ENCODE measurements around the gene FGF14. TPM values are rescaled to one million over a fixed set of nuclear protein-coding genes. Genes with fewer than 3 reads are reported as not detected.

Gene FGF14
- polyA plus RNA-seq, 1 of the 3 experiments (the other 2 are of a cell fraction) = 0.20 TPM

- TF ChIP-seq EP300 (IDR thresholded peaks at IDR 0.05; ENCODE audit: borderline replicate concordance in 1 of 2, low read depth in 1 of 2, low read length in 1 of 2) = no peak
- no peak for TF ChIP-seq TCF12 (IDR thresholded peaks at IDR 0.05)
- no peak for TF ChIP-seq POLR2AphosphoS5 (IDR thresholded peaks at IDR 0.05; ENCODE audit: low read depth, low read length)
- no peak for TF ChIP-seq FOXJ3 (CRISPR knock-in tag; IDR thresholded peaks at IDR 0.05)
- TF ChIP-seq GABPA (IDR thresholded peaks at IDR 0.05; ENCODE audit: low read depth) = no peak
- TF ChIP-seq CTCF (IDR thresholded peaks at IDR 0.05) = no peak
- no peak for TF ChIP-seq FOXM1 (IDR thresholded peaks at IDR 0.05; ENCODE audit: low read depth)
- TF ChIP-seq, protein P1, sequence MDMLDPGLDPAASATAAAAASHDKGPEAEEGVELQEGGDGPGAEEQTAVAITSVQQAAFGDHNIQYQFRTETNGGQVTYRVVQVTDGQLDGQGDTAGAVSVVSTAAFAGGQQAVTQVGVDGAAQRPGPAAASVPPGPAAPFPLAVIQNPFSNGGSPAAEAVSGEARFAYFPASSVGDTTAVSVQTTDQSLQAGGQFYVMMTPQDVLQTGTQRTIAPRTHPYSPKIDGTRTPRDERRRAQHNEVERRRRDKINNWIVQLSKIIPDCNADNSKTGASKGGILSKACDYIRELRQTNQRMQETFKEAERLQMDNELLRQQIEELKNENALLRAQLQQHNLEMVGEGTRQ (IDR thresholded peaks at IDR 0.05; ENCODE audit: borderline replicate concordance, low read depth, low read length) = no peak
- TF ChIP-seq FOSL2 (IDR thresholded peaks at IDR 0.05; ENCODE audit: borderline replicate concordance, low read depth) = no peak
- TF ChIP-seq IRF3 (IDR thresholded peaks at IDR 0.05; ENCODE audit: low read depth, low read length) = no peak
- no peak for TF ChIP-seq NFIC (IDR thresholded peaks at IDR 0.05; ENCODE audit: borderline replicate concordance)
- TF ChIP-seq TAF1 (IDR thresholded peaks at IDR 0.05; ENCODE audit: borderline replicate concordance, low read depth, low read length) = no peak
- no peak for DNase-seq
- Histone ChIP-seq H3K9me3 (no peaks in the 10 kb centered on the region), H3K4me1 (ENCODE audit: control insufficient read depth in 1 of 2, insufficient read depth in 2 of 2, low read depth in 1 of 2, low read length in 1 of 2) (peaks cover 0 to 35% of the 10 kb centered on the region in 2 experiments; a peak in 2 of 4 replicates), H3K9me2 (no peaks in the 10 kb centered on the region), H3K4me3 (ENCODE audit: low read depth in 2 of 2, low read length in 1 of 2) (no peak overlapping the region), H3K27ac (ENCODE audit: low read depth in 2 of 2, low read length in 1 of 2) (peak overlapping the region in 1 of 2 experiments; percentile 11; a peak in 1 of 4 replicates), H3K36me3 (replicated peaks in 1 of 2; ENCODE audit: control insufficient read depth in 1 of 2, insufficient read depth in 2 of 2, low read length in 1 of 2) (no peaks in the 10 kb centered on the region), H4K20me1 (ENCODE audit: insufficient read depth) (no peaks in the 10 kb centered on the region), H2AFZ (ENCODE audit: low read depth) (no peak overlapping the region), H3K79me2 (ENCODE audit: insufficient read depth) (no peaks in the 10 kb centered on the region), H3F3A (replicated peaks; ENCODE audit: insufficient read depth) (no peaks in the 10 kb centered on the region), H3K4me2 (no peak overlapping the region), H3K27me3 (ENCODE audit: insufficient read depth) (no peaks in the 10 kb centered on the region), H3K9ac (no peak overlapping the region)
- 71% methylated on average over 7 of the region's 7 CpGs for WGBS (ENCODE audit: low lambda C conversion rate)
- ChIA-PET POLR2A (no interaction called here), CTCF (interaction anchor here (1.1 kb wide), 1 partner anchor 320 kb away, joined by 3 read pairs; no protein-coding TSS in a partner anchor)
Observed at GRCh38 chr13:102236341-102236740, 165.5 kb downstream of the FGF14 start.

DNA sequence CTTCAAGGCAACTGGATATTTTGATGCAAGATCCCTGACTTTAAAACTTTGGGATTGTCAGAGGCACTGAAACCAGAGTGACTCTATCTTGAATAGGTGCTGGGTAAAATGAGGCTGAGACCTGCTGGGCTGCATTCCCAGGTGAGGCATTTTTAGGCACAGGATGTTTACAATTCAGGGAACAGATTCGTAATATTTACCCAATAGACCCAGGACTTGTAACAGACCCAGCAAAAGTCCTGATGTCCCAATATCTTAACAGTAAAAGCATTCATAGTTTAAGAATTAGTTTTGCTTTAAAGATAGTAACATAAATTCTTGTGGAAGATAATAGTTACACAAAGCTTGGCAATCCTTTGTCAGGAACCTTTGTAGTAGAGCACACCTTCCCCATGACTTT is 166.2 kb downstream of the FGF14 start:
- Histone ChIP-seq H3K4me3 (ENCODE audit: low read depth in 2 of 2, low read length in 1 of 2) (no peak overlapping the region), H3K36me3 (replicated peaks in 1 of 2; ENCODE audit: control insufficient read depth in 1 of 2, insufficient read depth in 2 of 2, low read length in 1 of 2) (peaks cover 0 to under 1% of the 10 kb centered on the region in 2 experiments), H3F3A (replicated peaks; ENCODE audit: insufficient read depth) (no peaks in the 10 kb centered on the region), H2AFZ (ENCODE audit: low read depth) (no peak overlapping the region), H3K27ac (ENCODE audit: low read depth in 2 of 2, low read length in 1 of 2) (no peak overlapping the region; a peak in 1 of 4 replicates), H3K4me1 (ENCODE audit: control insufficient read depth in 1 of 2, insufficient read depth in 2 of 2, low read depth in 1 of 2, low read length in 1 of 2) (peaks cover 0 to 33% of the 10 kb centered on the region in 2 experiments; a peak in 2 of 4 replicates), H3K9me3 (no peaks in the 10 kb centered on the region), H3K4me2 (no peak overlapping the region), H4K20me1 (ENCODE audit: insufficient read depth) (no peaks in the 10 kb centered on the region), H3K9ac (no peak overlapping the region), H3K9me2 (no peaks in the 10 kb centered on the region), H3K27me3 (ENCODE audit: insufficient read depth) (no peaks in the 10 kb centered on the region), H3K79me2 (ENCODE audit: insufficient read depth) (no peaks in the 10 kb centered on the region)
- TF ChIP-seq RAD21 (IDR thresholded peaks at IDR 0.05; ENCODE audit: low read length) = no peak
- TF ChIP-seq, protein P2, sequence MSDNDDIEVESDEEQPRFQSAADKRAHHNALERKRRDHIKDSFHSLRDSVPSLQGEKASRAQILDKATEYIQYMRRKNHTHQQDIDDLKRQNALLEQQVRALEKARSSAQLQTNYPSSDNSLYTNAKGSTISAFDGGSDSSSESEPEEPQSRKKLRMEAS (IDR thresholded peaks at IDR 0.05; ENCODE audit: low read depth) = no peak
- no peak for TF ChIP-seq POLR2AphosphoS5 (IDR thresholded peaks at IDR 0.05; ENCODE audit: low read depth, low read length)
- no peak for TF ChIP-seq TEAD4 (IDR thresholded peaks at IDR 0.05; ENCODE audit: borderline replicate concordance, insufficient read depth)
- TF ChIP-seq TCF12 (IDR thresholded peaks at IDR 0.05) = no peak
- no peak for TF ChIP-seq IRF3 (IDR thresholded peaks at IDR 0.05; ENCODE audit: low read depth, low read length)
- TF ChIP-seq TAF1 (IDR thresholded peaks at IDR 0.05; ENCODE audit: borderline replicate concordance, low read depth, low read length) = no peak
- no peak for TF ChIP-seq NRF1 (IDR thresholded peaks at IDR 0.05; ENCODE audit: low read depth, low read length)
- no peak for TF ChIP-seq RFX5 (IDR thresholded peaks at IDR 0.05; ENCODE audit: low read length)
- TF ChIP-seq ELF1 (IDR thresholded peaks at IDR 0.05) = no peak
- TF ChIP-seq, protein P3, sequence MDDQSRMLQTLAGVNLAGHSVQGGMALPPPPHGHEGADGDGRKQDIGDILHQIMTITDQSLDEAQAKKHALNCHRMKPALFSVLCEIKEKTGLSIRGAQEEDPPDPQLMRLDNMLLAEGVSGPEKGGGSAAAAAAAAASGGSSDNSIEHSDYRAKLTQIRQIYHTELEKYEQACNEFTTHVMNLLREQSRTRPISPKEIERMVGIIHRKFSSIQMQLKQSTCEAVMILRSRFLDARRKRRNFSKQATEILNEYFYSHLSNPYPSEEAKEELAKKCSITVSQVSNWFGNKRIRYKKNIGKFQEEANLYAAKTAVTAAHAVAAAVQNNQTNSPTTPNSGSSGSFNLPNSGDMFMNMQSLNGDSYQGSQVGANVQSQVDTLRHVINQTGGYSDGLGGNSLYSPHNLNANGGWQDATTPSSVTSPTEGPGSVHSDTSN (IDR thresholded peaks at IDR 0.05) = no peak
- CTCF ChIA-PET = no interaction called here
- DNase-seq = no peak
- POLR2A ChIA-PET = no interaction called here
- WGBS (ENCODE audit: low lambda C conversion rate) = 53% methylated on average over 1 of the region's 1 CpG

Measured in SK-N-SH (cell line).